Hepatocyte (in vitro differentiated cells): ENCODE results near the gene GNPTG.

Experiments used
- EZH2 ChIP-seq: fragments of 200-600 bp; sonication (generic); IDR thresholded peaks from 2 replicates; pipeline ENCODE4 v1.6.1; 2016; ENCODE audit warnings: antibody characterized with exemption, mild to moderate bottlenecking, borderline replicate concordance
- EZH2phosphoT487 ChIP-seq: fragments of 200-600 bp; sonication (generic); IDR thresholded peaks from one replicate; pipeline ENCODE4 v1.6.1; 2018; ENCODE audit warnings: antibody characterized with exemption, mild to moderate bottlenecking, low read depth, moderate library complexity; ENCODE audit not compliant: unreplicated experiment, severe bottlenecking
- TF ChIP-seq, protein P1 (sequence below): fragments of 200-600 bp; sonication (generic); IDR thresholded peaks from 2 replicates; pipeline ENCODE4 v1.5.1; 2016; ENCODE audit warnings: antibody characterized with exemption, mild to moderate bottlenecking; ENCODE audit not compliant: poor library complexity

DNA sequence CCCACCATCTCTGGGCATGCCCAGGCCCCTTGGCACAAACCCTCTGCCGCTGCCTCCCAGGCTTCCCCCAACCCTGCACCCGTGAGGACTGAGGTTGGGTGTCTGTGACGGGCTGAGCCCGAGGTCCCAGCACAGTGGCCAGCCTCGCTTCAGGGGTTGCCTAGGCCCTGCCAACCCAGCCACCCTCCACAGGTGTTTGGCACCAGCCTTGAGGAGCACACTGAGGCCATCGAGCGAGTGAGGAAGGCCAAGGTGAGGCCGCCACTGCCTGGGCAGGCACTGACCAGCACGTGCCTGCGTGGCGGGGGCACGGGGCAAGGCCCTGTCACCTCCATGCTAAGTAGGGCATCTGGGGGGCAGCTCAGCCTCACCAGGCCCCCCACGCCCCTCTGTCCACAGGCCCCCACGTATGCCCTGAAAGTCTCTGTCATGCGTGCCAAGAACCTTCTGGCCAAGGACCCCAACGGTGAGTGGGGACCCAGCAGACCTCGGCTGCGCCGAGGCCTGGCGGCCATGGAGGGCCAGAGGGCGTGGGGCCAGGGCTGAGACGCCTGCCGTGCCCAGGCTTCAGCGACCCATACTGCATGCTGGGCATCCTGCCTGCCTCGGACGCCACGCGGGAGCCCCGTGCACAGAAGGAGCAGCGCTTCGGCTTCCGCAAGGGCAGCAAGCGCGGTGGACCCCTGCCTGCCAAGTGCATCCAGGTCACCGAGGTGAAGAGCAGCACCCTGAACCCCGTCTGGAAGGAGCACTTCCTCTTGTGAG lies 10.8 kb upstream of the GNPTG start:
- TF ChIP-seq, protein P1, sequence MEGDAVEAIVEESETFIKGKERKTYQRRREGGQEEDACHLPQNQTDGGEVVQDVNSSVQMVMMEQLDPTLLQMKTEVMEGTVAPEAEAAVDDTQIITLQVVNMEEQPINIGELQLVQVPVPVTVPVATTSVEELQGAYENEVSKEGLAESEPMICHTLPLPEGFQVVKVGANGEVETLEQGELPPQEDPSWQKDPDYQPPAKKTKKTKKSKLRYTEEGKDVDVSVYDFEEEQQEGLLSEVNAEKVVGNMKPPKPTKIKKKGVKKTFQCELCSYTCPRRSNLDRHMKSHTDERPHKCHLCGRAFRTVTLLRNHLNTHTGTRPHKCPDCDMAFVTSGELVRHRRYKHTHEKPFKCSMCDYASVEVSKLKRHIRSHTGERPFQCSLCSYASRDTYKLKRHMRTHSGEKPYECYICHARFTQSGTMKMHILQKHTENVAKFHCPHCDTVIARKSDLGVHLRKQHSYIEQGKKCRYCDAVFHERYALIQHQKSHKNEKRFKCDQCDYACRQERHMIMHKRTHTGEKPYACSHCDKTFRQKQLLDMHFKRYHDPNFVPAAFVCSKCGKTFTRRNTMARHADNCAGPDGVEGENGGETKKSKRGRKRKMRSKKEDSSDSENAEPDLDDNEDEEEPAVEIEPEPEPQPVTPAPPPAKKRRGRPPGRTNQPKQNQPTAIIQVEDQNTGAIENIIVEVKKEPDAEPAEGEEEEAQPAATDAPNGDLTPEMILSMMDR: no peak
- no peak for TF ChIP-seq EZH2
- no peak for TF ChIP-seq EZH2phosphoT487
